Right lobe of liver (tissue), 6 donors: ENCODE data around the gene CORO6. TPM values are rescaled to one million over a fixed set of nuclear protein-coding genes. Genes with fewer than 3 reads are reported as not detected.

Experiments
- ATAC-seq, 4 donors: fragments of 200-7000 bp; cut with Tn5 transposase; one replicate each; pipeline ENCODE4 v1.9.1; 2020; ENCODE audit warnings: mild to moderate bottlenecking in 4 of 4, moderate library complexity in 4 of 4
- DNase-seq, 3 donors: peaks; one replicate each; pipeline ENCODE4 v3.0.0-alpha.2; 2020
- H3K27ac ChIP-seq, 3 donors: fragments of 200-600 bp; one replicate each; pipeline ENCODE4 v1.8.0; 2022
- H3K27me3 ChIP-seq, 2 donors: fragments of 200-600 bp; one replicate each; pipeline ENCODE4 v1.8.0; 2022
- H3K36me3 ChIP-seq, 4 donors: fragments of 200-600 bp; sonication (generic) in 1 of 4; one replicate each; pipeline versions ENCODE4 v1.5.1 to v1.8.0; 2017 to 2022; ENCODE audit warnings: control low read depth in 1 of 4
- H3K4me1 ChIP-seq, 4 donors: fragments of 200-600 bp; sonication (generic) in 1 of 4; one replicate each; pipeline versions ENCODE4 v1.5.1 to v1.8.0; 2017 to 2022; ENCODE audit warnings: control low read depth in 1 of 4
- H3K4me3 ChIP-seq, 3 donors: fragments of 200-600 bp; one replicate each; pipeline ENCODE4 v1.8.0; 2022
- H3K9me3 ChIP-seq, 4 donors: fragments of 200-600 bp; sonication (generic) in 1 of 4; one replicate each; pipeline versions ENCODE4 v1.5.1 to v1.8.0; 2017 to 2022; ENCODE audit warnings: control low read depth in 1 of 4
- POLR2A ChIP-seq: fragments of 450-650 bp; IDR thresholded peaks from one replicate; pipeline ENCODE4 v1.6.1; 2017; ENCODE audit warnings: antibody characterized with exemption, mild to moderate bottlenecking
- WGBS: methylation state at CpG from one replicate; pipeline ENCODE4 v1.1.6; 2018; ENCODE audit warnings: low coverage, low lambda C conversion rate; ENCODE audit not compliant: insufficient coverage; ENCODE audit errors: missing lambda C conversion rate; 5-methylcytosine and 5-hydroxymethylcytosine counted together
- intact Hi-C, 2 donors: fragments of 100-400 bp; cut with DNase I; formaldehyde crosslinking; loops; one replicate each; pipeline versions ENCODE4 v1.11.2 to v1.14.1; 2022
- total RNA-seq, 6 experiments: library from RNA; depleted of rRNA in 2 of 6; stranded (reverse); fragments of >200 nt in 2 of 6; fragmentation: NEBNext Ultra II Directional in 3 of 6; extraction: Animal tissue kit (Norgen Biotek cat#: 25700) in 3 of 6; gene quantifications; one replicate each; pipeline versions ENCODE4 v1.1.0 to v1.2.4, GENCODE V29; 2016 to 2023
- TF ChIP-seq, protein P1 (sequence below), 4 donors: fragments of 200-600 bp in 3 of 4; fragments of 450-650 bp in 1 of 4; IDR thresholded peaks; one replicate each; pipeline versions ENCODE4 v1.5.1 to v1.8.0; 2016 to 2022; ENCODE audit warnings: antibody characterized with exemption in 4 of 4, mild to moderate bottlenecking in 2 of 4
- donor health status: DM: no; HTN: yes; CAD: no.
- donor health status: DM: no; HTN: no; CAD: no.
- donor health status: DM: no; HTN: no; CAD: no.
- donor health status: DM: no; HTN: yes; CAD: no.
- donor health status: DM: no; HTN: yes; CAD: no.

Gene CORO6
- total RNA-seq, 6 experiments from 2014 or later, result 0.37 to 5.1 (median 0.81) TPM

DNA sequence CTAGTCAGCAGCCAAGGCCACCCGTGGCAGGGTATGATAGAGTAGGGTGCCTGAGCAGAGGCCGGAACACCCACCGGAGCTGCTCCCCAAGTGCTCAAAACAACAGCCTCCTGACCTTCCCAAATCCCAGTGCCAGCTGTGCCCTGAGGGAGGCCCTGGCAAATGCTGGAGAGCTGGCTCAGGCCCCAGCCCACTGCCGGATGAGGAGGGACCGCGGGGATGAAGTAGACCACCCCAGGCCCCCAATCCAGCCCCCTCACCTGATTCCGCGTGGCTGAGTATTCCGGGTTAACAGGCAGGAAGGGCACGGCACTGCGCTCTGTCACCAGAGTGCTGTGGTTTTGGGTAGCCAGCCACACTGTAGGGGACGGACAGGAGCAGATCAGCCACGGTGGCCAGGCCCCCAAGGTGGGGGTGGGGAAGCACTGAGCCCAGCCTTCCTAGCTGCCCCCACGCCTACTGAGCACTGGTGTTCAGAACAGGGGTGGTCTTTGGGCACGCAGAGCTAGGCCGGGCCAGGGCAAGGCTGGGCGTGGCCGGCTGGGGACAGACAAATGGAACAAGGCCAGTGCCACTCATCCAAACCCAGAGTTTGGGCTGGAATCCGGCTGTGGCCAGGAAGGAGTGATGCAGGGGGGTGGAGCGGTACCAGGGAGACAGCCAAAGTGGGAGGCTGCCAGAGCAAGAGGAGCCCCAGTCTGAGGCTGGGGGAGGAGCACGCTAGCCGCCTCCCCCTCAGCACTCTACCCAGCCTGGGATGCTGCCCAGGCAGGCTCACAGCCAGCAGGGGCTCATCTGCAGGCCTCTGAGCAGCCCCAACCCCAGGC, 45.1 kb downstream of the CORO6 start:
- Histone ChIP-seq H3K27ac (no peak overlapping the region), H3K27me3 (no peaks in the 10 kb centered on the region), H3K36me3 (peaks cover 0 to 18% (median 0%) of the 10 kb centered on the region in 4 donors), H3K9me3 (no peaks in the 10 kb centered on the region), H3K4me1 (peaks cover 0 to 25% (median 11%) of the 10 kb centered on the region in 4 donors), H3K4me3 (no peak overlapping the region)
- 17% methylated on average over 1 of the region's 22 CpGs for WGBS
- intact Hi-C loops, result no loop called here
- TF ChIP-seq, protein P1, sequence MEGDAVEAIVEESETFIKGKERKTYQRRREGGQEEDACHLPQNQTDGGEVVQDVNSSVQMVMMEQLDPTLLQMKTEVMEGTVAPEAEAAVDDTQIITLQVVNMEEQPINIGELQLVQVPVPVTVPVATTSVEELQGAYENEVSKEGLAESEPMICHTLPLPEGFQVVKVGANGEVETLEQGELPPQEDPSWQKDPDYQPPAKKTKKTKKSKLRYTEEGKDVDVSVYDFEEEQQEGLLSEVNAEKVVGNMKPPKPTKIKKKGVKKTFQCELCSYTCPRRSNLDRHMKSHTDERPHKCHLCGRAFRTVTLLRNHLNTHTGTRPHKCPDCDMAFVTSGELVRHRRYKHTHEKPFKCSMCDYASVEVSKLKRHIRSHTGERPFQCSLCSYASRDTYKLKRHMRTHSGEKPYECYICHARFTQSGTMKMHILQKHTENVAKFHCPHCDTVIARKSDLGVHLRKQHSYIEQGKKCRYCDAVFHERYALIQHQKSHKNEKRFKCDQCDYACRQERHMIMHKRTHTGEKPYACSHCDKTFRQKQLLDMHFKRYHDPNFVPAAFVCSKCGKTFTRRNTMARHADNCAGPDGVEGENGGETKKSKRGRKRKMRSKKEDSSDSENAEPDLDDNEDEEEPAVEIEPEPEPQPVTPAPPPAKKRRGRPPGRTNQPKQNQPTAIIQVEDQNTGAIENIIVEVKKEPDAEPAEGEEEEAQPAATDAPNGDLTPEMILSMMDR (IDR thresholded peaks at IDR 0.05), result no peak
- TF ChIP-seq POLR2A, result no peak
- ATAC-seq (no peak), DNase-seq (no peak)

DNA sequence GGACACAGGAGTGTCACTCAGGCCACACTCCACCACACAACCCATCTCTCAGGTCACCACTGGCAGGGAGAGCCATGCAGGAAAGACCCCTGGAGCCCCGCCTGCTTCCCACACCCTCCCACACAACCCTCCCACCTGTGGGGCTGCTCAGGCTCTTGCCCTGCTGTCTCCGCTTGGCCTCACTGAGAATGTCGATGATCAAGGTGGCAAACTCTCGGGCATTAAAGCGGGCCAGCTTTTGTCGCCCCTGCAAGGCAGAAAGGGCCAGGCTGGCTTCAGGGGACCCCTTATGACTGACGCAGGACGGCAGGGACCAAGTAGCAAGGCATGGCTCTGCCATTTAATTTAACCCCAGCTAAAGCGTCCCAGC, 45.7 kb downstream of the CORO6 start:
- TF ChIP-seq POLR2A, result no peak
- TF ChIP-seq, protein P1 (IDR thresholded peaks at IDR 0.05), result no peak
- Histone ChIP-seq H3K9me3 (no peaks in the 10 kb centered on the region), H3K36me3 (peaks cover 0 to 18% (median 0%) of the 10 kb centered on the region in 4 donors), H3K27me3 (no peaks in the 10 kb centered on the region), H3K4me1 (peaks cover 0 to 31% (median 13%) of the 10 kb centered on the region in 4 donors), H3K27ac (no peak overlapping the region), H3K4me3 (no peak overlapping the region)
- WGBS, result 87% methylated on average over 6 of the region's 9 CpGs
- intact Hi-C loops, result no loop called here
- DNase-seq, result peak in 1 of 3 donors; percentile 15
- no peak for ATAC-seq

DNA sequence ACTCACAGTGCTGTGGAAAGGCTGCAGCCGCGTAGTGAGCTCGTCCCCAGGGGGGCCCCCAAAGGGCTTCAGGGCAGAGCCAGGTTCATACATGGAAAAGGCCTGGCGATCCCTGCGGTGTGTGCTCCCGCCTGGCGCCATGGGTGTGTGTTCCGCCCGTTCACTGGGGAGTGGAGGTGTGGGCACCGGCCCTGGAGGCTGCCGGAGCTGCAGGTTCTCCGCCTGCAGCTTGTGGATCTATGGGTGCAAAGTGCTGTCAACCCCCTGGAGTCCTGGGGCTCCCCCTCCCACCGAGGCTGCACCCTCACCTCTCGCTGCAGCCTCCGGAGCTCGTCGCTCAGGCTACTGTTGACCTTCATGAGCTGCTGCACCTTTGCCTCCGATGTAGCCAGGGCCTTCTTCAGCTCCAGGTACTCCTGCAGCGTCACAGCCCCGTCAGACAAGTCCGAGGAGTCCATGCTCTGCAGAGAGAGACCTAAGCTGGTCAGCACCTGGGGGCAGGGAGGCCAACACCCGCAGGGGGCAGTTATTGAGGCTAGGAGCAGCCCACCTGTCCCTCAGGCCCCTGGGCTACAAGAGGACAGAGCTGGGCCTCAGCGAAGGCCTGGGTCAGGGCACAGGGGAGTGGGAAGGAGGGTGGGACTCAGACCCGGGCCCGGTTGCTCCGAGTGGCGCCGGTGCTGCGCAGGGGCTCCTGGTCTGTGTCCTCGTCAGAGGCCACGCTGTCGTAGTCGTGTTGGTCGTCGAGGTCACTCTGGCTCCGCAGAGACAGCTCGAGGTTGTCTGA, 46.3 kb downstream of the CORO6 start:
- H3K27ac ChIP-seq, result no peak overlapping the region
- H3K27me3 ChIP-seq, result no peaks in the 10 kb centered on the region
- ATAC-seq (no peak), DNase-seq (peak in 1 of 3 donors; percentile 11)
- WGBS, result 85% methylated on average over 4 of the region's 37 CpGs
- H3K9me3 ChIP-seq, result no peaks in the 10 kb centered on the region
- intact Hi-C loops, result no loop called here
- H3K4me3 ChIP-seq, result no peak overlapping the region
- H3K36me3 ChIP-seq, result peaks cover 0 to 18% (median 0%) of the 10 kb centered on the region in 4 donors
- peaks cover 0 to 36% (median 15%) of the 10 kb centered on the region in 4 donors for H3K4me1 ChIP-seq
- TF ChIP-seq POLR2A, result no peak
- TF ChIP-seq, protein P1 (IDR thresholded peaks at IDR 0.05), result no peak

DNA sequence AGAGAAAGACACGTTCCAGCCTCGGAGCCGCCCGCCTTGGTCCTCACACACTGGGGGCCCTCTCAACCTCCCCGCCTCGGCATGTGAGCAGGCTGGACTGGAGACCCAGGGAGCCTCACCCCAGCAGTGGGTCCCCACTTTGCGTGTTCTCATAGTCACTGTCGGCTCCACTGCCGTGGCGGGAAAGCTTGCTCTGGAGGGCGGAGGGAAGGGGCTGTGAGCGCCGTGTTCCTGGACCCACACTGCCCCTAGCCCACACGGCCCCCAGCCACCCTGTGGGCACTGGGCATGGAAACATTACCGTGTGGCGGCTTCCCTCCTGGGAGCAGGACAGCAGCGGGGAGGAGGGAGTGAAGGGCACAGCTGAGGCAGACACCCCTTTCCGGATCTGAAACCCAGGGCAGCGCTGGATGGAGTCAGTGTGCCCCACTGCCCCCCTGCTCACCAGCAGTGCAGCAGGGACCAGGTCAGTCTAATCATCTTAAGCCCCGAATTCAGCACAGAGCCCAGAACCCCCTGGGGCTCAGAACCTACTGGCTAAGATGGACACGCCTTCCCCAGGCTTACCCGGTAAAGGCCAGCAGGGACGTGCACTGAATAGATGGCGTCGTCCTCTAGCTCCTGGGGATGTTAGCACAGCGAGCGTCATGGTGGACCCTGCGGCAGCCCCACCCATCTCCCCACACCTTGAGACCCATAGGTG, 47.0 kb downstream of the CORO6 start:
- peaks cover 0 to 36% (median 15%) of the 10 kb centered on the region in 4 donors for H3K4me1 ChIP-seq
- H3K4me3 ChIP-seq, result no peak overlapping the region
- 88% methylated on average over 5 of the region's 28 CpGs for WGBS
- DNase-seq (peak in 2 of 3 donors; percentile 21 to 52), ATAC-seq (no peak)
- TF ChIP-seq, protein P1 (IDR thresholded peaks at IDR 0.05), result no peak
- no peak for TF ChIP-seq POLR2A
- H3K9me3 ChIP-seq, result no peaks in the 10 kb centered on the region
- no peak overlapping the region for H3K27ac ChIP-seq
- H3K36me3 ChIP-seq, result peaks cover 0 to 18% (median 0%) of the 10 kb centered on the region in 4 donors
- intact Hi-C loops, result no loop called here
- no peaks in the 10 kb centered on the region for H3K27me3 ChIP-seq
